GM12874 (cell line): ENCODE measurements around the gene PLA2G6.

Experiments used
- TF ChIP-seq, protein P1 (sequence below): IDR thresholded peaks from 2 replicates; pipeline ENCODE4 v1.5.1; 2011; ENCODE audit warnings: low read depth, mild to moderate bottlenecking, control low read depth, low read length, moderate library complexity; ENCODE audit not compliant: insufficient read depth

Gene PLA2G6

DNA sequence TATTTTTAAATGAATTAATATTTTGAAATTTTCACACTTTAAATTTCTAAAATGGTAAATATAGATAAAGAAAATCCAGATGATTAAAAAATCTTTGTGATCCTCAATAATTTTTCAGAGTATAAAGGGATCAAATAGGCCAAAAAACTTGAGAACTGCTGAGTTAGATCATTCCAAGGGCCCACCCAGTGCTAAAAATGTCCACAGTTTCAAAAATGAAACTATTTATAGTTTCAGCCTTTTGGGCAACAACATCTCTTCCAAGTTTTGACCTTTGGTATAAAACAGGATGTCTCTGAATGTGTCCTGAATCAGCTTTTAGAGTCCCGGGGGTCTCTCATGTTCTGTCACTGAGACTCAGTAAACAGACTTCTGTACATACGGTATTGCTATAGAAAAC, 50.2 kb downstream of the PLA2G6 start:
- TF ChIP-seq, protein P1, sequence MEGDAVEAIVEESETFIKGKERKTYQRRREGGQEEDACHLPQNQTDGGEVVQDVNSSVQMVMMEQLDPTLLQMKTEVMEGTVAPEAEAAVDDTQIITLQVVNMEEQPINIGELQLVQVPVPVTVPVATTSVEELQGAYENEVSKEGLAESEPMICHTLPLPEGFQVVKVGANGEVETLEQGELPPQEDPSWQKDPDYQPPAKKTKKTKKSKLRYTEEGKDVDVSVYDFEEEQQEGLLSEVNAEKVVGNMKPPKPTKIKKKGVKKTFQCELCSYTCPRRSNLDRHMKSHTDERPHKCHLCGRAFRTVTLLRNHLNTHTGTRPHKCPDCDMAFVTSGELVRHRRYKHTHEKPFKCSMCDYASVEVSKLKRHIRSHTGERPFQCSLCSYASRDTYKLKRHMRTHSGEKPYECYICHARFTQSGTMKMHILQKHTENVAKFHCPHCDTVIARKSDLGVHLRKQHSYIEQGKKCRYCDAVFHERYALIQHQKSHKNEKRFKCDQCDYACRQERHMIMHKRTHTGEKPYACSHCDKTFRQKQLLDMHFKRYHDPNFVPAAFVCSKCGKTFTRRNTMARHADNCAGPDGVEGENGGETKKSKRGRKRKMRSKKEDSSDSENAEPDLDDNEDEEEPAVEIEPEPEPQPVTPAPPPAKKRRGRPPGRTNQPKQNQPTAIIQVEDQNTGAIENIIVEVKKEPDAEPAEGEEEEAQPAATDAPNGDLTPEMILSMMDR: no peak

DNA sequence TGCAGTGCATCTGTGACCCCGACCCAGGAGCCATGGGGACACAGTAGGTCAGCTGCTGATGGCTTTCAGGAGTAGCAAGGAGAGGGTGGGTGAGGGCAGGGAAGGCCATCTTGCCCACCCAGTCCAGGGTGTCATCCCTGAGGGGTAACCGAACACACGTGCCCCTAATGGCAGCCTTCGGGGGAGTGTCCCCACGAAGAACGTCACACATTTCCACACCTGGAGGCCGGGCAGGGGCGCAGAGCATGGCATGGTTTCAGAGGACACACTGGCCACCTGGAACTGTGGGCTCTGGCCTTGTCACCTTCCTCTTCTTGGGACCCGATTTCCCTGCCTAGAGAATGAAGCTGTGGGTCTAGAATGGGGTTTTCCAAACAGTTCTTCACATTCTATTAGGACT, 51.8 kb downstream of the PLA2G6 start:
- TF ChIP-seq, protein P1: no peak

DNA sequence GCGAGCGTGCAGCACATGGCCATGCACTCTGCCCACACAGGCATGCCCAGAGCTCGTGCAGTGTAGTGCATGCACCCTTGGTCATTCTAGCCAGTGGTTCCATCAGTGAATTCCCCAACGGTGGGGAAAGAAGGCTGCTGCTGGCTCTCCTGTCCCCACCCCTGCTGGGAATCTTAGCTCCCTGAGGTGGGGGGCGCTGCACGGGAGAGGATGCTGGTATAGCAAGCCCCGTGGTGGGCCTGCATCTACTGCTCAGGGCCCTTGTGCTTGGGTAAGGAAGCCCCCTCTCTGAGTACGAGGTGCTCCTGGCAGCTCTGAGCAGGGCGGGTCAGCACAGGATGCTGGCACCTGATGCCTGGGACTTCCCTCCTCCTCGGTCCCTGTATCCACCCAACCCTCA, 52.6 kb downstream of the PLA2G6 start:
- TF ChIP-seq, protein P1: no peak

DNA sequence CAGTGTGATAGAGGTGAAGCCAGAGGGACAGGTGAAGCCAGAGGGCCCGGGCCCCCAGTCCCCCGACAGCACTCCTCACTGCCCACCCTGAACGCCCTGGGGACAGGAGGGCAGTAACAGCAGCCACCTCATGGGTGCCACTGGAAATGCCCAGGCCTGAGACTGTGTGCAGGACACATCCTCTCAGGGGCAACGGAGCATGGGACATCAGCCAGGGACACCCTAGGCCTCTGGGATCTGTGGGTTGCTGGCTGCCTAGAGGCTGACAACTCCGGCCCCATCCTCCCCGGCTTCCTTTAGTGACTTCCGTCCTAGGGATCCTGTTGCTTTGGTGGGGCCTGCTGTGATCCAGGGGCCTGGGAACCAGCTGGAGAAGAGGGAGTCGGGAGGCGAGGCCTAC, 53.8 kb downstream of the PLA2G6 start:
- TF ChIP-seq, protein P1: no peak

DNA sequence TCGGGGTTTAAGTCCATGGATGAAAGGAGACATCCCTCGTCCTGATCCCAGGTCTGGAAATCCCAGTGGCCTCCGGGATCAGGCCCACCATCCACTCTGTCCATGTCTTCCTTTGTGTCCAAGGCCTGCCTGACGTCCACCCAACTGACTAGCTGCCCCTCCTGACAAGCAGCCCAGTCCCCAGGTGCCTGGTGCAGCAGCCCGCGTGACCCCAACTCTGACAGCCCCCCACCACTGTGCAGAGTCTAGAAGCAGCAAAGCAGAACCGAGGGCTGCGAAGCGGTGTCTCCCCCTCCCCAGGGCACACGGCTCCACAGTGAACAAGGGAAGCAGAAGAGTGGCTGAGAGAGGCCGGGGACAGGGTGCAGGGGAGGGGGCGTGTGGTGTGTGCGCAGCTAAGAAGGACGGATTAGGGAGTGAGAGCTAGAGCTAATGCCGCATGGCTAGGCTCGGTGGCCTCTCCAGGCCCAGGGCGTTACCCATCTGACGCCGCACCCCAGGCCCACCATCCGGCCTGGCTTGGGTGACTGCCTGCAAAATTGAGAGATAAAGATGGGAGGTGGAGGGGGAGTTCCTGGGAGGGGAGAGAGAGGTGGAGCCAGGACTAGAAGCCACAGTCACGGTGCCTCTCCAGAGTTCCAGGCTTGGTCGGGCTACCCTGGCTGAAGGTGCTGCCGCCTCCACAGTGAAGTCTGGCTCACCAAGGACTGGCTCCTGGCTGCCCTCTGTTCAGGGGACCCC, 54.5 kb downstream of the PLA2G6 start:
- TF ChIP-seq, protein P1: no peak

DNA sequence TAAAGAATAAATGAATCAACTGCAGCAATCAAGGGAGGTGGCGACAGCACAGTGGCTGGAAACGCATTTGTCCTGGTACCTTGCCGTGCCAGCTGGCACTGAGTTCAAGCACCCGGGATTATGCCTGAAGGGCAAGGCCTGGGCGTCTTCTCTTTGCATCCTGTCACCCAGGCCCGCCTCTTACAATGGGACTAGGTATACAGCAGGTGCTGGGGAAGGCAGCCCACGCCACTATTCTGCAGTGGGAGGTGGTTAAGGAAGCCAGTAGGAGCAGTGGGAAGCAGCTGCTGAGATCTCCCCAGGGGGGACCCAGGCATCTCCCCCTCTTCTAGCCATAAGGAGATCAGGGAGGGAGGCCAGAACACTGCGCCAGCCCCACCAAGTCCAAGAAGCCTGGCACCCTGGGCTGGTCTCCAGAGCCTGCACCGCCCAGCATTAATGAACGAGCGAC, 55.9 kb downstream of the PLA2G6 start:
- TF ChIP-seq, protein P1: no peak

DNA sequence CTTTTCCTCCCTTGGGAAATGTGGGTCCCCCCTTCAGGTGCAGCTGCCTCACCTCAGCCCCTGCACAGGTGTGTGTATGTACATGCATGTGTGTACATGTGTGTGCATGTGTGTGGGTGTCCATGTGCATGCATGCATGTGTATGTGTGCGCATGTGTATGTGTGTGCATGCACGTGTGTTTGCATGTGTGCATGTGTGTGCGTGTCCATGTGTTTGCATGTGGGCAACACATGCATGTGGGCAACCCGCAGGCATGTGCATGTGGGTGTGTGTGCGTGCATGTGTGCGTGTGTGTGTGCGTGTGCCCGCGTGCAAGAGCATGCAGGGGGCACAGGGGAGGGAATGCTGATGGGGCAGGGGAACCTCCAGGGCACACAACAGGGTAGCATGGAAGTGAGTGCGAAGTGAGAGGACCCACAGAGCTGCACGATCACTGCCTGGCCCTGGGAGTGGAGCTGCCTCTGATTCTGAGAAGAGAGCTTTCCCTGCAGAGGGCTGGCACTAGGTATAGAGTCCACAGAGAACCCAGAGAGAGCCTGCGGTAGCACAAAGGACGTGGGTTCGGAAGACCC, 56.5 kb downstream of the PLA2G6 start:
- TF ChIP-seq, protein P1: no peak
